Measurements from ENCODE around the gene ZFHX3. TPM values are rescaled to one million over a fixed set of nuclear protein-coding genes. Genes with fewer than 3 reads are reported as not detected.
"Not testable (repeated sequence)": the region's sequence is repeated elsewhere in the genome, so short reads cannot be mapped to it uniquely, and the experiment has no call there.

The ZFHX3 gene
- total RNA-seq, 1 donor from 2014 or later = 51.4 TPM

GRCh38 chr16:73023752-73024570 is 24.0 kb downstream of the ZFHX3 start:
- no peak for DNase-seq (ENCODE audit: low spot score)

GRCh38 chr16:73023320-73023719 is 24.6 kb downstream of the ZFHX3 start:
- DNase-seq (ENCODE audit: low spot score) = no peak

GRCh38 chr16:73022534-73022933 is 25.4 kb downstream of the ZFHX3 start:
- DNase-seq (ENCODE audit: low spot score) = no peak

- DNase-seq (ENCODE audit: low spot score) = no peak
These were observed 25.9 kb downstream of the ZFHX3 start for GRCh38 chr16:73021866-73022495.

- peak; percentile 67 for DNase-seq (ENCODE audit: low spot score)
These were observed 27.5 kb downstream of the ZFHX3 start for GRCh38 chr16:73020409-73020884.

- DNase-seq (ENCODE audit: low spot score) = peak; percentile 49
These were observed 28.2 kb downstream of the ZFHX3 start for GRCh38 chr16:73019457-73020362.

- no peak for DNase-seq (ENCODE audit: low spot score)
These were observed 29.0 kb downstream of the ZFHX3 start for GRCh38 chr16:73018821-73019456.

- DNase-seq (ENCODE audit: low spot score) = no peak
These were observed 30.6 kb downstream of the ZFHX3 start for GRCh38 chr16:73017321-73017720.

GRCh38 chr16:73016488-73016830 is 31.5 kb downstream of the ZFHX3 start:
- DNase-seq (ENCODE audit: low spot score) = no peak

GRCh38 chr16:73015612-73016487 is 32.1 kb downstream of the ZFHX3 start:
- peak; percentile 48 for DNase-seq (ENCODE audit: low spot score)

- DNase-seq (ENCODE audit: low spot score) = no peak
These were observed 33.2 kb downstream of the ZFHX3 start for GRCh38 chr16:73014768-73015167.

GRCh38 chr16:73013974-73014373 is 34.0 kb downstream of the ZFHX3 start:
- no peak for DNase-seq (ENCODE audit: low spot score)

- DNase-seq (ENCODE audit: low spot score) = no peak
These were observed 35.6 kb downstream of the ZFHX3 start for GRCh38 chr16:73012341-73012740.

- DNase-seq (ENCODE audit: low spot score) = no peak
These were observed 36.0 kb downstream of the ZFHX3 start for GRCh38 chr16:73011926-73012325.

- no peak for DNase-seq (ENCODE audit: low spot score)
These were observed 37.7 kb downstream of the ZFHX3 start for GRCh38 chr16:73010150-73010676.

- not testable (repeated sequence) for DNase-seq (ENCODE audit: low spot score)
These were observed 38.2 kb downstream of the ZFHX3 start for GRCh38 chr16:73009710-73010109.

- DNase-seq (ENCODE audit: low spot score) = no peak
These were observed 41.9 kb downstream of the ZFHX3 start for GRCh38 chr16:73006026-73006425.

GRCh38 chr16:73002866-73003265 is 45.1 kb downstream of the ZFHX3 start:
- DNase-seq (ENCODE audit: low spot score) = no peak

GRCh38 chr16:73000907-73001521 is 46.9 kb downstream of the ZFHX3 start:
- DNase-seq (ENCODE audit: low spot score) = no peak

All from mucosa of gallbladder (tissue), 1 donor.